Caco-2 (cell line): ENCODE data around the gene MPPED1. TPM values are rescaled to one million over a fixed set of nuclear protein-coding genes. Genes with fewer than 3 reads are reported as not detected.

Experiments
- BruUV-seq: library from RNA; stranded (reverse); fragments of 400-500 nt; replicated peaks from 2 replicates; lab custom pipeline; 2021; lab: Mats Ljungman, UMichigan
- CTCF ChIA-PET: fragments of 300-600 bp; sonication (Branson Sonifier 250); formaldehyde crosslinking; loops from one replicate; lab custom pipeline; 2022; ENCODE audit warnings: antibody characterized with exemption; lab: Charles Lee
- POLR2A ChIA-PET: fragments of 300-600 bp; sonication (Branson Sonifier 250); formaldehyde crosslinking; loops from one replicate; lab custom pipeline; 2022; ENCODE audit warnings: antibody characterized with exemption; lab: Charles Lee
- DNase-seq, 2 experiments: peaks; one replicate each; pipeline versions ENCODE4 v3.0.0 to v3.0.0-alpha.2; 2020 to 2022
- H3K27me3 ChIP-seq: replicated peaks from 2 replicates; pipeline ENCODE4 v1.6.0; 2011; ENCODE audit warnings: low read length; ENCODE audit not compliant: control insufficient read depth, insufficient read depth
- H3K36me3 ChIP-seq: 2 replicates; pipeline ENCODE4 v1.5.1; 2011; ENCODE audit warnings: low read length; ENCODE audit not compliant: control insufficient read depth, insufficient read depth
- H3K4me1 ChIP-seq: fragments of 250-450 bp; sonication (Bioruptor Pico); 2 replicates; pipeline ENCODE4 v1.5.1; 2020; ENCODE audit warnings: mild to moderate bottlenecking
- H3K4me3 ChIP-seq: 2 replicates; pipeline ENCODE4 v1.5.1; 2011; ENCODE audit warnings: low read depth, mild to moderate bottlenecking, control low read depth, low read length
- H3K9me3 ChIP-seq: fragments of 250-450 bp; sonication (Bioruptor Pico); 2 replicates; pipeline ENCODE4 v1.5.1; 2020; ENCODE audit warnings: mild to moderate bottlenecking, moderate library complexity
- H3K27ac Mint-ChIP-seq: one replicate; pipeline ENCODE4 v1.8.0; 2022; ENCODE audit warnings: mixed read lengths; ENCODE audit not compliant: unreplicated experiment
- H3K27me3 Mint-ChIP-seq: one replicate; pipeline ENCODE4 v1.8.0; 2022; ENCODE audit warnings: mixed read lengths; ENCODE audit not compliant: insufficient read depth, unreplicated experiment
- H3K36me3 Mint-ChIP-seq: one replicate; pipeline ENCODE4 v1.8.0; 2022; ENCODE audit warnings: mild to moderate bottlenecking, mixed read lengths; ENCODE audit not compliant: insufficient read depth, unreplicated experiment
- H3K4me1 Mint-ChIP-seq: one replicate; pipeline ENCODE4 v1.8.0; 2022; ENCODE audit warnings: low read depth, mixed read lengths; ENCODE audit not compliant: unreplicated experiment
- H3K4me3 Mint-ChIP-seq: one replicate; pipeline ENCODE4 v1.8.0; 2022; ENCODE audit warnings: mild to moderate bottlenecking, moderate library complexity, mixed read lengths; ENCODE audit not compliant: unreplicated experiment
- H3K9me3 Mint-ChIP-seq: one replicate; pipeline ENCODE4 v1.8.0; 2022; ENCODE audit warnings: mixed read lengths; ENCODE audit not compliant: unreplicated experiment
- CTCF ChIP-seq, 2 experiments: fragments of 200-600 bp in 1 of 2; IDR thresholded peaks; 1 replicate in 1 of 2; 2 replicates in 1 of 2; pipeline versions ENCODE4 v1.5.1 to v1.8.0; 2011 to 2022; ENCODE audit warnings: antibody characterized with exemption in 1 of 2, control low read depth in 1 of 2, inconsistent platforms in 1 of 2, low read depth in 1 of 2, low read length in 1 of 2, mild to moderate bottlenecking in 1 of 2, moderate library complexity in 1 of 2; ENCODE audit not compliant: insufficient read depth in 1 of 2, severe bottlenecking in 1 of 2, unreplicated experiment in 1 of 2
- intact Hi-C: fragments of 100-400 bp; cut with micrococcal nuclease; formaldehyde crosslinking; loops from one replicate; pipeline ENCODE4 v1.10.0; 2022; ENCODE audit not compliant: unreplicated experiment
- total RNA-seq: library from RNA; stranded (reverse); gene quantifications from 2 replicates; pipeline ENCODE4 v1.2.3, GENCODE V29; 2022

The MPPED1 gene
- total RNA-seq, 1 experiment from 2014 or later, result not detected

GRCh38 chr22:43395086-43395695 is 16.6 kb upstream of the MPPED1 start:
- intact Hi-C loops, result no loop called here
- no TSS peak for BruUV-seq
- no peaks in the 10 kb centered on the region for H3K9me3 Mint-ChIP-seq
- peaks cover 7% of the 10 kb centered on the region for H3K4me1 Mint-ChIP-seq
- Histone ChIP-seq H3K4me3 (no peak overlapping the region), H3K4me1 (no peaks in the 10 kb centered on the region), H3K9me3 (no peaks in the 10 kb centered on the region), H3K36me3 (no peaks in the 10 kb centered on the region), H3K27me3 (no peaks in the 10 kb centered on the region)
- H3K36me3 Mint-ChIP-seq, result no peaks in the 10 kb centered on the region
- ChIA-PET CTCF (no interaction called here), POLR2A (no interaction called here)
- peaks cover 8% of the 10 kb centered on the region for H3K27me3 Mint-ChIP-seq
- TF ChIP-seq CTCF (IDR thresholded peaks at IDR 0.05; ENCODE audit: insufficient read depth in 1 of 2, low read depth in 1 of 2, low read length in 1 of 2, severe bottlenecking in 1 of 2, unreplicated experiment in 1 of 2), result no peak
- no peak overlapping the region for H3K4me3 Mint-ChIP-seq
- no peak for DNase-seq
- no peak overlapping the region for H3K27ac Mint-ChIP-seq

- Mint-ChIP-seq H3K27ac (no peak overlapping the region), H3K27me3 (peaks cover 8% of the 10 kb centered on the region), H3K36me3 (no peaks in the 10 kb centered on the region), H3K4me3 (no peak overlapping the region), H3K4me1 (peaks cover 7% of the 10 kb centered on the region), H3K9me3 (no peaks in the 10 kb centered on the region)
- ChIA-PET POLR2A (no interaction called here), CTCF (no interaction called here)
- no peaks in the 10 kb centered on the region for H3K27me3 ChIP-seq
- no peak for DNase-seq
- H3K4me3 ChIP-seq, result no peak overlapping the region
- no peaks in the 10 kb centered on the region for H3K36me3 ChIP-seq
- BruUV-seq, result no TSS peak
- H3K9me3 ChIP-seq, result no peaks in the 10 kb centered on the region
- no peak for TF ChIP-seq CTCF (IDR thresholded peaks at IDR 0.05; ENCODE audit: insufficient read depth in 1 of 2, low read depth in 1 of 2, low read length in 1 of 2, severe bottlenecking in 1 of 2, unreplicated experiment in 1 of 2)
- H3K4me1 ChIP-seq, result no peaks in the 10 kb centered on the region
- intact Hi-C loops, result no loop called here
Observed at GRCh38 chr22:43396321-43396933, 15.4 kb upstream of the MPPED1 start.

- no peak for TF ChIP-seq CTCF (IDR thresholded peaks at IDR 0.05; ENCODE audit: insufficient read depth in 1 of 2, low read depth in 1 of 2, low read length in 1 of 2, severe bottlenecking in 1 of 2, unreplicated experiment in 1 of 2)
- Mint-ChIP-seq H3K27ac (no peak overlapping the region), H3K36me3 (no peaks in the 10 kb centered on the region), H3K9me3 (no peaks in the 10 kb centered on the region), H3K4me1 (peaks cover 7% of the 10 kb centered on the region), H3K4me3 (no peak overlapping the region), H3K27me3 (peaks cover 8% of the 10 kb centered on the region)
- no peaks in the 10 kb centered on the region for H3K27me3 ChIP-seq
- H3K36me3 ChIP-seq, result no peaks in the 10 kb centered on the region
- H3K4me3 ChIP-seq, result no peak overlapping the region
- intact Hi-C loops, result no loop called here
- no peak for DNase-seq
- ChIA-PET CTCF (no interaction called here), POLR2A (no interaction called here)
- H3K4me1 ChIP-seq, result no peaks in the 10 kb centered on the region
- no TSS peak for BruUV-seq
- no peaks in the 10 kb centered on the region for H3K9me3 ChIP-seq
Observed at GRCh38 chr22:43396934-43397457, 14.8 kb upstream of the MPPED1 start.
